Activated T-cell treated with anti-CD3 and anti-CD28 coated beads, Interleukin-2, amount 50 U/mL, for 4 hours (primary cell): ENCODE measurements around the gene INTS1. TPM values are rescaled to one million over a fixed set of nuclear protein-coding genes. Genes with fewer than 3 reads are reported as not detected.

Experiments used
- ATAC-seq, 2 donors: fragments of 200-7000 bp; cut with Tn5 transposase; one replicate each; pipeline ENCODE4 v1.10.0; 2021
- DNase-seq: peaks from one replicate; pipeline ENCODE4 v3.0.0-alpha.2; 2020
- H3K27me3 Mint-ChIP-seq: one replicate; pipeline ENCODE4 v1.8.0; 2021; ENCODE audit warnings: low read depth, mixed read lengths
- H3K36me3 Mint-ChIP-seq: one replicate; pipeline ENCODE4 v1.8.0; 2022; ENCODE audit warnings: mixed read lengths; ENCODE audit not compliant: insufficient read depth
- H3K4me1 Mint-ChIP-seq: one replicate; pipeline ENCODE4 v1.8.0; 2021; ENCODE audit warnings: low read depth, mixed read lengths
- H3K4me3 Mint-ChIP-seq: one replicate; pipeline ENCODE4 v1.8.0; 2021; ENCODE audit warnings: mild to moderate bottlenecking, moderate library complexity, mixed read lengths
- H3K9me3 Mint-ChIP-seq: one replicate; pipeline ENCODE4 v1.8.0; 2021; ENCODE audit warnings: mixed read lengths
- total RNA-seq, 3 donors: library from RNA; stranded (reverse); gene quantifications; one replicate each; pipeline ENCODE4 v1.2.1, GENCODE V29; 2021

The INTS1 gene
- total RNA-seq, 3 donors from 2014 or later: 110 to 126 (median 119) TPM

DNA sequence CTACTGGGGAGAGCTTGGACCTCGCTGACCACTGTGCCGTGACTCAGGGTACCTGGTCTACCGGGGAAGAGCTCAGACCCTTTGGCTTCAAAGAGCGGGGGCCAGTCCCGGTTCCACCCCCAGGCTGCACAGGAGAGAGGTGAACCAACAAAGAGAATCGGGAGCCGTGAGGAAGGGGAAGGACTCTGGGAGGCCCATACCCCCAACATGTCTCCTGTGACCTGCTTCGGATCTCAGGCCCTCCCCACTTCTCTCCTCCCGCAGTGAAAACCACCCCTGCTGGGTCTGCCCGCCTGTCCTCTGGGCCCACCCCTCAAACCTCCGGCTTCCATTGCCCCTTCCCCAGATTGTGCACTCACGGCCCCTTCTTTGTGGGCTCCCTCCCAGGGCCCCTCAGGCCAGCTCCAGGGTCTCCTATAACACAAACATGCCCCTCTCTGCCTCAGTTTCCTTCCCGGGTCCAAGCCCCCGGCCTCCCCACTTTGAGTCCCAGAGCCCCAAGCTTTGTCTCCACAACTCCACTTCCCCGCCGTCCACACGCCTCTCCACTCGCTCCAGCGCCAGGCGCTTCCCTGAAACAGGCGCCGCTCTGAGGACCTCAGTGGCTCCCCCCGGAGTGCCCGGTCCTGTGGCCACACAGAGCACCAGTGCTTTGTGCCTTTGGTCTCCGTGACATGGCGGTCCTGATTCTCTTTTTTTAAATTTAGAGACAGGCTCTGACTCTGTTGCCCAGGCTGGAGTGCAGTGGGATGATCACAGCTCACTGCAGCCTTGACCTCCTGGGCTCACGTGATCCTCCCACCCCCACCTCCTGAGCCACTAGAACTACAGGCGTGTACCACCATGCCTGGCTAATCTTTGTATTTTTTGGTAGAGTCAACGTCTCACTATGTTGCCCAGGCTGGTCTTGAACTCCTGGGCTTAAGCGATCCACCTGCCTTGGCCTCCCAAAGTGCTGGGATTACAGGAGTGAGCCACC is 7.5 kb upstream of the INTS1 start:
- peaks cover 39% of the 10 kb centered on the region for H3K4me1 Mint-ChIP-seq
- DNase-seq: no peak
- no peaks in the 10 kb centered on the region for H3K36me3 Mint-ChIP-seq
- no peak overlapping the region for H3K4me3 Mint-ChIP-seq
- peaks cover 1% of the 10 kb centered on the region for H3K27me3 Mint-ChIP-seq
- no peak for ATAC-seq
- H3K9me3 Mint-ChIP-seq: no peaks in the 10 kb centered on the region

GRCh38 chr7:1510780-1511154 is 6.6 kb upstream of the INTS1 start:
- Mint-ChIP-seq H3K9me3 (no peaks in the 10 kb centered on the region), H3K4me3 (no peak overlapping the region), H3K27me3 (peaks cover 1% of the 10 kb centered on the region), H3K4me1 (peaks cover 42% of the 10 kb centered on the region), H3K36me3 (no peaks in the 10 kb centered on the region)
- ATAC-seq (no peak), DNase-seq (no peak)

DNA sequence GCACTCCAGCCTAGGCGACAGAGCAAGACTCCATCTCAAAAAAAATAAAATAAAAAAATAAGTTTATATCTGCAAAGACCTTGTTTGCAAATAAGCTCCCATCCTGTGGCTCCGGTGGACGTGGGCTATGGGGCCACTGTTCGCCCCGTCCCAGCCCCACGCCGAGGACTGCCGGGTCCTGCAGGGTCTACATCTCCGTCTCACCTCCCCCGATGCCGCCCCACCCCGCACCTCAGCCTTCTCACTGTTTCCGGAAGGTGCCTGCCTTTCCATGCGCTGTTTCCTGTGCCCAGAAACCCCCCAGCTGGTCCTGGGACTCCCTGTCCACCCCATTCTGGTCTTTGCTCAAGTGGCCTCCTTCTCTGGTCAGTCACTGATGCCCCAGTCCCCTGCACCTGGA is 5.0 kb upstream of the INTS1 start:
- H3K4me1 Mint-ChIP-seq: peaks cover 46% of the 10 kb centered on the region
- no peak for DNase-seq

DNA sequence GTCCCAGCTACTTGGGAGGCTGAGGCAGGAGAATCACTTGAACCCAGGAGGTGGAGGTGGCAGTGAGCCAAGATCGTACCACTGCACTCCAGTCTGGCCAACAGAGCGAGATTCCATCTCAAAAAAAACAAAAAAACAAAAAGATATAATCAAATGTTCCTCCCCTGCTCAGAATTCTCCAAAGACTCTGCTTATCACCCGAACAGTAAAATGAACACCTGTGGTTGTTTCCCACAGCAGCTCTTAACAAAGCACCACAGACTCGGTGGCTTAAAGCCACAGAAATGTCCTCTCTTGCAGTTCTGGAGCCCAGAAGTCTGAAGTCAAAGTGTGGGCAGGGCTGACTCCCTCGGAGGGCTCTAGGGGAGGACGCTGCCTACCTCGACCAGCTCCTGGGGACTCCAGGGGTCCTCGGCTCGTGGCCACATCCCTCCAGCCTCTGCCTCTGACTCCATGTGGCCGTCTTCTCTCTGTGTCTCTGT is 4.1 kb upstream of the INTS1 start:
- Mint-ChIP-seq H3K27me3 (peaks cover 1% of the 10 kb centered on the region), H3K4me3 (no peak overlapping the region), H3K36me3 (no peaks in the 10 kb centered on the region), H3K4me1 (peaks cover 40% of the 10 kb centered on the region), H3K9me3 (no peaks in the 10 kb centered on the region)
- DNase-seq: no peak
- no peak for ATAC-seq

More for the DNA sequence above, 5.0 kb upstream of the INTS1 start:
- Mint-ChIP-seq H3K4me3 (no peak overlapping the region), H3K27me3 (peaks cover 1% of the 10 kb centered on the region), H3K36me3 (no peaks in the 10 kb centered on the region), H3K9me3 (no peaks in the 10 kb centered on the region)
- ATAC-seq: no peak

DNA sequence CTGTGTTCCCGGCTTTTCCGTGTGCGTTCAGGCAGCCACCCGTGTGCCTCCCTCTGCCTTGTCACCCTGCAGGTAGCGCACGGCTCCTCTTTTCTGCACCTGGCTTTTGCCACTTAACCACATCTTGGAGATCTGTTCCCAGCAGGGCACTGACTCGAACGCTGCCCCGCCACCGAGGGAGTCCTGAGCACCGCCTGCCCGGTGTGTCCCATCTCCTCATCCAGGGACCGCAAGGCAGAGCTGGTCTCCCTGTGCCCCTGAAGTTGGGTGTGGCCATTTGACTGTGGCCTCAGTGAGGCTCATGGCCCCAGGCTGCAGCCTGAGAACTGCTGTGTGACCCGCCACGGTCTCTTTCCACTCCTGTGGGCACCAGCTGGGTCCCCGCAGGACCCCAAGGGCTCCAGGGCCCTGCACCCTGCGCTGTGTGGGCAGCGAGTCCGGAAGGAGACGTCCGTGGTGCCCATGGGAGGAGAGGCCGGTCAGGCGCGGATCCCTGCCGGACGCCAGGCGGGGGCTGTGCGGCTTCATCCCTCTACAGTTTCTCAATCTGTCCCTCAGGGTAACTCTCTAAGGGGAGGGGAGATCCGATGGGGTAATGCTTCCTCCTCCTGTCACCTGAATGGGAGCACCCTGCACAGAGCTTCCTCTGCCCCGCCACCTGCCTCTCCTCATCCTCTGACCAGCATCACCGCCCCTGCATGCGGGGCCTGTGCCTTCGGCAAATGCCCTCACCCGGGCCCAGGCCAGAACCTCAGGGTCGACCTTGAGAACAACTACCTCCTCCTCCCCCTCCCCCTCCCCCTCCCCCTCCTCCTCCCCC is 1.8 kb upstream of the INTS1 start:
- no peaks in the 10 kb centered on the region for H3K9me3 Mint-ChIP-seq
- H3K36me3 Mint-ChIP-seq: peaks cover 7% of the 10 kb centered on the region
- H3K27me3 Mint-ChIP-seq: peaks cover 1% of the 10 kb centered on the region
- H3K4me3 Mint-ChIP-seq: peak overlapping the region; percentile 62
- no peak for ATAC-seq
- DNase-seq: no peak
- peaks cover 38% of the 10 kb centered on the region for H3K4me1 Mint-ChIP-seq

DNA sequence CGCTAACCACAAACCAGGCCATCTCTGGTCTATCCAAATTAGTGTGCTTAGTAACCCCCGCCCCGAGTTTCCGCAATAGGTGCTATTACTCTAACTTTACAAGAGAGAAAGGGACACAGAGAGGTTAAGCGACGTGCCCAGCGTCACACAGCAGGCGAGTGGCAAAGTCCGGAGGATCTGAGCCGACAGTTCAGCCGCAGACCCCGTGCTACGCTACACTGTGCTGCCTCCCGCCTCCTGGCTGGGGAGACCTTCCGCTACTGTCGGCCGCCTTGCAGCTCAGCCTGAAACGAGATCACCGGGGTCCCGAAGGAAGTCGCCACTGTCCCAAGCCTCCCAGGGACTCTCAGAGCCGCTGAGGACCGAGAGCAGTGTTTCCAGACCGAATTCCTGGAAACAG is 799 bp downstream of the INTS1 start:
- peaks cover 36% of the 10 kb centered on the region for H3K4me1 Mint-ChIP-seq
- H3K9me3 Mint-ChIP-seq: no peaks in the 10 kb centered on the region
- DNase-seq: no peak

GRCh38 chr7:1502845-1503244 is 1.3 kb downstream of the INTS1 start:
- H3K27me3 Mint-ChIP-seq: peaks cover 1% of the 10 kb centered on the region
- H3K4me3 Mint-ChIP-seq: peak overlapping the region; percentile 88
- H3K4me1 Mint-ChIP-seq: peaks cover 34% of the 10 kb centered on the region
- H3K9me3 Mint-ChIP-seq: no peaks in the 10 kb centered on the region
- ATAC-seq: no peak
- no peak for DNase-seq
- peaks cover 13% of the 10 kb centered on the region for H3K36me3 Mint-ChIP-seq

More for the DNA sequence above, 799 bp downstream of the INTS1 start:
- ATAC-seq: no peak
- H3K4me3 Mint-ChIP-seq: peak overlapping the region; percentile 88
- H3K36me3 Mint-ChIP-seq: peaks cover 11% of the 10 kb centered on the region
- H3K27me3 Mint-ChIP-seq: peaks cover 1% of the 10 kb centered on the region

DNA sequence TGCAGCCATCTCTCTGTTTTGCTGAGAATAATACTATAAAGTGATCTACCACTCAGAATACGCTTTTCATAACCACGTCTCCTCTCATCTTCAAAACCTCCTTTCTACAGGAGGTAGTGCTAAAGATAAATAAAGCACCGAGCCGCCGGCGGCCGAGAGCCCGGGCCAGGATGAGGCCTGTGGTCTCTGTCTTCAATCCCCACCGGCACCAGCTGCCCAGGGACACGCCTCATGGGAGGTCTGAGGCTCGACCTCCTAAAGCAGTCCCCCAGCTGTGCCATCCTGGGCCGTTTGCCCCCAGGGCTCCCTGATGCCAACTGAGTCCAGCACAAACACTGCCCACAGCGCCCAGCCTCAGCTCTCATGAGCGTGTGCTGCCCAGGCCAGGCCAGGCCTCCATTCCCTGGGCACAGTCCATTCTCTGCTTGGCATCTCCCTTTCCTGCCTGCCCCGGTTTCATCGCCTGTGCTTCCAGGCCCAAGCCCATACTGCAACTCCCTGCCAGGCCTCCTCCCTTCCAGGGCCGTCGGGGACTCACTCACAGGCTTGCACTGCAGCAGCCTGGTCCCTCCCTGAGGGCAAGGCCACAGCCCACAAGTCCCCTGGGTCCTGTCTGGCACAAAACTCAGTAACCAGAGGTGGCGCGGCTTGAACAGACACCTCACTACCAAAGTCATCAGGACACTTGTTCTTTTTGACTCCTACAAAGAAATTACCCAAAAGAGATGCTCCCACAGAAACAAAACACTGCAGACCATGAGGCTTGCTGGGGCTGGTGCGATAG is 2.5 kb downstream of the INTS1 start:
- no peaks in the 10 kb centered on the region for H3K27me3 Mint-ChIP-seq
- H3K36me3 Mint-ChIP-seq: peaks cover 13% of the 10 kb centered on the region
- peaks cover 27% of the 10 kb centered on the region for H3K4me1 Mint-ChIP-seq
- ATAC-seq (no peak), DNase-seq (no peak)
- peak overlapping the region; percentile 88 for H3K4me3 Mint-ChIP-seq
- no peaks in the 10 kb centered on the region for H3K9me3 Mint-ChIP-seq

DNA sequence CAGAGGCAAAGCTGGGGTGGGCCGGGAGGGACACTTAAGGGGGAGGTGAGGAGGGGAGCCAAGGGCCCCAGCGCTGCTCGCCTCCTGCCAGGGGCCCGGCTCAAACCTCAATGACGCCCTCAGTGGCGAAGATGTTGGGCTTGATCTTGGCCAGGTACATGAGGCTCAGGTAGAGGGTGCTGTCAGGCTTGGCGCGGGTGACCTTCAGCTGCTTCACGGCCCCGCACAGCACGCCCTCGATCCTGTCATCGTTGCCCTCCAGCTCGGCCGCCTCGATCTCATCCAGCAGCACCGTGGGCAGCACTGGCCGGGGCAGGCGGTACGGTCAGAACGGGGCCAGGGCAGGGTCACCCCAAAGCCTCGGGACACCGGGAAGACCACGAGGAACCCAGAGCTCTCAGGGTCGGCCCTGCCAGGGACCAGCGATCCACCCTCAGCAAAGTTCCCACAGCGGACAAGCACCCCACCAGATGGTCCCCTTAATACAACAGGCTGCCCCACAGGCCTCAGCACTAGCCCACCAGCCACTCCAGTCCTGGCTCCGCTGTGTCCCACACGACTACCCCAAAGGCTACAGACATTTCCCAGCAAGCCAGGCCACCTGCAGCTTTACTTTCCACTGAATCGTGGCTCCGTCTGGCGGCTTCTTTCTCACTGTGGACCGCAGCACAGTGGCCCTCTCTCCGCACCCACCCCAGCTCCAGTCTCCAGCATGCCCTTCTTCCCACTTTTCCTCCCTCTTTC is 4.0 kb downstream of the INTS1 start:
- DNase-seq: no peak
- Mint-ChIP-seq H3K9me3 (no peaks in the 10 kb centered on the region), H3K4me3 (no peak overlapping the region), H3K36me3 (peaks cover 13% of the 10 kb centered on the region), H3K27me3 (no peaks in the 10 kb centered on the region), H3K4me1 (peaks cover 23% of the 10 kb centered on the region)
- ATAC-seq: no peak

DNA sequence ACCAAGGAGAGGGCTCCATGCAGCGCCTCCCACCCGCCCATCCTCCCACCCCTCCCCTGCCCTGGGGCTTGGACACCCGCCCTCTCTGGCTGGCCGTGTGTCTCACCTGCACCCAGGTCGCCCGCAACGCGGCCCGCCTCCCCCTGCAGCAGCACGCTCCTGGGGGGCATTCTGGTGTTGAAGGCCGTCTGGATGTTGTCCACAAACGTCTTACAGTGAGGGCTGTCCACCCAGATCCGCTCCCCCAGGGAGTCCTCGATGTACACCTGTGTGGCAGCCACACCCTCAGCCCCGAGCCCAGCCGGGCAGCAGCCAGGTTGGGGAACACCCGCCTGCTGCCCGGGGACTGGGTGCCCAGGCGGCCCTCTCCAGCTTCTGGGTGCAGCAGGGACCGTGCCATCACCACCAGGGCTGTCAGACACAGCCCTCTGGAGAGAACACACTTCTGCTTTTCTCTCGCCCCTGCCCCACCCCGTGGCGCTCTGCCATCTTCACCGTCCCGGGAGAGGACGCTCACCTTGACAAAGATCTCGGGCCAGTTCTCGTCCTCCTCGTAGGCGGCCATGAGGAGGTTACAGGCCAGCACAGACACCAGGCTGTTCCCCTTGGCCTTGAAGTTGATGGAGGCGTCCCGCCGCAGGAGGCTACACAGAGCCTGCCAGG is 4.7 kb downstream of the INTS1 start:
- H3K27me3 Mint-ChIP-seq: no peaks in the 10 kb centered on the region
- no peak for DNase-seq
- H3K9me3 Mint-ChIP-seq: no peaks in the 10 kb centered on the region
- H3K36me3 Mint-ChIP-seq: peaks cover 13% of the 10 kb centered on the region
- no peak for ATAC-seq
- H3K4me1 Mint-ChIP-seq: peaks cover 23% of the 10 kb centered on the region
- no peak overlapping the region for H3K4me3 Mint-ChIP-seq

GRCh38 chr7:1498370-1499305 is 5.6 kb downstream of the INTS1 start:
- peaks cover 21% of the 10 kb centered on the region for H3K4me1 Mint-ChIP-seq
- no peak for DNase-seq
- no peak for ATAC-seq
- H3K36me3 Mint-ChIP-seq: peaks cover 13% of the 10 kb centered on the region
- no peaks in the 10 kb centered on the region for H3K27me3 Mint-ChIP-seq
- H3K4me3 Mint-ChIP-seq: no peak overlapping the region
- no peaks in the 10 kb centered on the region for H3K9me3 Mint-ChIP-seq

GRCh38 chr7:1497293-1497927 is 6.8 kb downstream of the INTS1 start:
- Mint-ChIP-seq H3K9me3 (no peaks in the 10 kb centered on the region), H3K4me3 (no peak overlapping the region), H3K36me3 (peaks cover 14% of the 10 kb centered on the region), H3K27me3 (no peaks in the 10 kb centered on the region), H3K4me1 (peaks cover 12% of the 10 kb centered on the region)
- DNase-seq (no peak), ATAC-seq (no peak)
